ENCODE measurements around the gene MRPL42.
"Not testable (repeated sequence)": the region's sequence is repeated elsewhere in the genome, so short reads cannot be mapped to it uniquely, and the experiment has no call there.

The MRPL42 gene

DNA sequence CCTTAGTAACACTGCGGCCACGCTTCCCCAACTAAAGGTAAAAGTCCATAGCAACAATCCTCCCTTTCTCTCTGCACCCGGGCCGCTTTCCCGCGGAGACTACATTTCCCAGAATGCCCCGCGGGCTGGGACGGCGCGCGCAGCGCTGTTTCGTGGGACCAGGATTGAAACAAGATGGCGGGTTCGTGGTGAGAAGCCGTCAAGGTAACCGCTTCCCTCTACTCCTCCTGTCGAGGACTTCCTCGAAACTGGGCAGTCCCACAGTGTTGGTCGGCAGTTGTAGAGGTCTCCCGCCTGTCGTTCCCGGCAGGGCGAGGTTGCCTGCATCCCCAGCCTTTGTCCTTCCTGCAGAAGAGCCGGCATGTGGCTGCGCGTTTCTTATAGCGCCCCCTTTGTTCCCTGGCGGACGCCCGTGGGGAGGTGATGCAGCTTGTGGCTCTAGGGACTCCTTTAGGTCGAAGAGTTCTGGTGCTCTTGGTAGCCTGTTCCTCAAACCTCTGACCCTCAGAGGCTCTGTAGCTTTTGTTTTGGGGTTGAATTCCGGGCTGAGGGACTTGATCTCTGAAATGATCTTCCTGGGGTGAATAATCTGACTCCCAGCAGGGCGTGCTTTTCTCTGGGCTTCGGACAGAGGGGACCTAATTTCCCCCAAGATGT is at the start of gene MRPL42:
TSS of gene MRPL42 (plus strand) at position 164 of the 657 bp plus-strand sequence. CDS start 1,772 bp downstream, outside the sequence.
- FAIRE-seq (peak; percentile 95), DNase-seq (ENCODE audit: insufficient read length, low spot score) (peak; percentile 58)

DNA sequence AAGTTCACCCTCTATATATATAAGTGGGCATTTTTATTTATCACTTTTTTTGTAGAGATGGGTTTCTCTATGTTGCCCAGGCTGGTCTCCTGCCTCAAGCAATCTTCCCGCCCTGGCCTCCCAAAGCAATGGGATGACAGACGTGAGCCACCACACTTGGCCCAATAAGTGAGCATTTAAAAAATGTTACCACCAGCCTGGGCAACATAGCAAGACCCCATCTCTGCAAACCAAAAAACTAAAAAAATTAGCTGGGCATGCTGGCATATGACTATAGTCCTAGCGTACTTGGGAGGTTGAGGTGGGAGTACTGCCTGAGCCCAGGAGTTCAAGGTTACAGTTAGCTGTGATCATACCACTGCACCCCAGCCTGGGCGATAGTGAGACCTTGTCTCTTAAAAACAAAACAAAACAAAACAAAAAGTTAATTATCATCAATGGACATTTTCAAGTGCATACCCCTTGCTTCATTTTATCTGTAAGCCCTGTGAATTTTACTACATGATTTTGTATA is 49.3 kb upstream of the MRPL42 start:
- DNase-seq (ENCODE audit: insufficient read length, low spot score) = no peak
- FAIRE-seq = no peak

DNA sequence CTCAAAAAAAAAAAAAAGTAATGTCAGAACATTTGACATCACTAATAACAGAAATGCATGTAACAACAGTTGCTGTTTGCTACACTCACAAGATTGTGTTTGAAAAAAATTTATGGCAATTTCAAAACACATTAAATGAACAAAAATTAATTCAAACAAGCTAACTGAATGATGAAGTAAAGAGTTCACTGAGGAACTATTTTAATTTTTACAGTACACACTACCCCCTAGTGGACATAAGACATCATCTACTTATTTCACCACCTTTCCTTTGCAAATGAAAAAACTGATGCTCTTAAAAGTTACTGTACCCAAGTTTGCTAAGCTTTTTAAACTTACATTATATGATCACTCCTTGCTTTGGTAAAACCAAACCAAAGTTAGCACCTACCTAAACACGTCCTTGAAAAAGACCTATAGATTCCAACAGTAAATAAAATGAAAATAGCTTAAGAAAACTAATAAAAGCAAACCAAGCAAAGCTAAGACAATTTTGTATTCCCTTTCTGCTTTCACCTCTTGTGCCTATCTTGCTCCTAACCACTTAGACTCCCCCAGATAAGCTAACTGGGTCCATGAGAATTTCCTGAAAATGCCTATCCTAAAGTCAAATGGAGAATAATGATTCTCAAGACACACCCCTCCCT is 47.8 kb upstream of the MRPL42 start:
- DNase-seq (ENCODE audit: insufficient read length, low spot score) = no peak
- peak; percentile 61 for FAIRE-seq

DNA sequence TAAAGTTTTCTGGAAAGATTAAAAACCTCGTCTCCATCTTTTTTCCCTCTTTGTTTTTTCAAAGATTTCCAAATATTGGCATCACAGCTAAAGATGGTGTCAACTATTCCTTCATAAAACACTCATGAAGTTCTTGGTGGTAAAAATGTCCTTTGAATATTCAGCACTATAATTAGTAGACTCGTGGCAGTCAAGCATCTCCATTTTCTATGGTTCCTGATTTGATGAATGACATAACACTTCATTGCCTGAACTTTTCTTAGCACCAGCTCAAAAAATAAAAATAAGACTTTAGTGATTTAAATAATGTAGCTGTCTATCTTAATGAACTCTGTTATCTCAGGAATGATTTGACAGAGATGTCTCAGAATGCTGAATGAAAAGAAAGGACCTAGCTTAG is 45.3 kb upstream of the MRPL42 start:
- no peak for DNase-seq (ENCODE audit: insufficient read length, low spot score)
- no peak for FAIRE-seq

DNA sequence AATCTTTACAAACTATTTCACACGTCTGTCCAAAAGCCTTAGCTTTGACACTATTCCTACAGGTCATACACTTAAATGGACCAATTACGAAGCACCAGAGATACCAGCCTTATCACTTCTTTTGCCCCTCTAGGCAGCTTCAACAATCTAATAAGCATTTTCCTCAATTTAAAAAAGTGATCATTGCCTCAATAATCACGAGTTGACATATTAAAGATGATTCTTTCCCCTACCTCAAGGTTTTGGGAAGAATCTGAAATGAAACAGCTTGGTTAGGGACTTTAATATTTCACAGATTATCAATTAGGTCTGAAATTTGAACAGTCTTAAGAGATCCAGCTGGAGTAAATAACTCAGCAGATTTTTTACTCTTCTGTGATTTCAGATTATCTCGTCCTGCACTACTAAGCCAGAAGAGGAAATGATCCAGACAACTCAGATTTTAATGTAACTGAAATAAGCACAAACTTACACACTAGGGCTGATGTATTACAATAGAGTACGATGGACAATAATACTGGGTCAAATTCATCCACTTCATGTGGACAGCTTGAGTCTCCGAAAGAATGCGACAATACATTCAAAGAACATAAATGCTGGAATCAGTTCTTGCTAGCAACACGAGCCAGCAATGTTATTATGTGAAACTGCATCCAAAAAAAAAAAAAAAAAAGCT is 41.4 kb upstream of the MRPL42 start:
- DNase-seq (ENCODE audit: insufficient read length, low spot score) (no peak), FAIRE-seq (no peak)

DNA sequence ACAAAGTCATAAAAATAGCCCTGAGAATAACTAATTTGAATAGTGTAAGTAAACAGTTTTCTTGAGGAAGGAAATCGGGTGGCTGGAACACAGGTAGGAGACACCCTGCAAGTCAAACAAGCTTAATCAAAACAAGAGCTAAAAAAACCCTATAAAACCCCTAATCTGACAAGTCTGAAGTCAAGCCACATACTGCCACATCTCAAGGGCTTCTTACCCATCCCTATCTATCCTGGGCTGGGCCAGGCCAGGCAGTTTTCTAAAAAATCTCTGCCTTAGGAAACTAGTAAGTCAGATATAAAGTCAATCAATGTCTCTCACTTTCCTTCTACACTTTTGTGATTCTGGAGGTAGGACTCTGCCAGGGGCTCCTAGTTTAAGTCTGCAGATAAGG is 40.9 kb upstream of the MRPL42 start:
- peak; percentile 87 for FAIRE-seq
- no peak for DNase-seq (ENCODE audit: insufficient read length, low spot score)

DNA sequence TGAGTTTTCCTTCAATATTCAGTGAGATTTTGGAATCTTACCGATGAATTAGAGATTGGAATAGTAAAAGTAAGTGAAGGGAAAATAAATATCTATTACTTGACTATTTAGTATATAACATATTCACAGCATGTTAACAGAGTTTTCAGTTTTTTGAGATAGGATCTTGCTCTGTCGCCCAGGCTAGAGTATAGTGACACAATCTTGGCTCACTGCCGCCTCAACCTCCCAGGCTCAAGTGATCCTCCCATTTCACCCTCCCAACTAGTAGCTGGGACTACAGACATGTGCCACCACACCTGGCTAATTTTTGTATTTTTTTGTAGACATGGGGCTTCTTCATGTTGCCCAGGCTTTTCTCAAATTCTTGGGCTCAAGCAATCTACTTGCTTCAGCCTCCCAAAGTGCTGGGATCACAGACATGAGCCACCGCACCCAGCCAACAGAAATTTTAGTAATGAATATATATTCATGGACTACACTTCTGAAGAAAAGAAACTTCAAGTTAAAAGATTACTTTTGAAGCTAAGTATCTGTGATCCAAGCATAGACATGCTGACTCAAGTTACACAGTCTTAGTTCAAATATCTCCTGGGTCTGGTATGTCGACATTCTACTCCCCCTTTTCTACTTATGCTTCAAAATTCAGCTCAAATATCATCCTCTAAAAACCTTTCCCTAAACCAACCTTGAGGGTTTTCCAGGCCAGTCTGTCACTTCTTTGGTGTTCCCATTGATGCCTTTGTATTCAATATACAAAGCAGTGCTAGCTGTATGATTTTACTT is 39.3 kb upstream of the MRPL42 start:
- DNase-seq (ENCODE audit: insufficient read length, low spot score) (no peak), FAIRE-seq (no peak)

DNA sequence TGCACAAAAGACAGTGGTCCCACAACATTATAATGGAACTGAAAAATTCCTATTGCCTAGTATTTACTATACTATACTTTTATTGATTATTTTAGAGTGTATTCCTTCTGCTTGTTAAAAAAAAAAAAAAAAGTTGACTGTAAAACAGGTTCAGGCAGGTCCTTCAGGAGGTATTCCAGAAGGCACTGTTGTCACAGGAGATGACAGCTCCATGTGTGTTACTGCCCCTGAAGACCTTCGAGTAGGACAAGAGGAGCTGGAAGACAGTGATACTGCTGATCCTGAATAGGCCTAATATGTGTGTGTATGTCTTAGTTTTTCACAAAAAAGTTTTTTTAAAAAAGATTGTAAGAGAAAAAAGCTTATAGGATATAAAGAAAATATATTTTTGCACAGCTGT is 37.9 kb upstream of the MRPL42 start:
- FAIRE-seq (no peak), DNase-seq (ENCODE audit: insufficient read length, low spot score) (no peak)

DNA sequence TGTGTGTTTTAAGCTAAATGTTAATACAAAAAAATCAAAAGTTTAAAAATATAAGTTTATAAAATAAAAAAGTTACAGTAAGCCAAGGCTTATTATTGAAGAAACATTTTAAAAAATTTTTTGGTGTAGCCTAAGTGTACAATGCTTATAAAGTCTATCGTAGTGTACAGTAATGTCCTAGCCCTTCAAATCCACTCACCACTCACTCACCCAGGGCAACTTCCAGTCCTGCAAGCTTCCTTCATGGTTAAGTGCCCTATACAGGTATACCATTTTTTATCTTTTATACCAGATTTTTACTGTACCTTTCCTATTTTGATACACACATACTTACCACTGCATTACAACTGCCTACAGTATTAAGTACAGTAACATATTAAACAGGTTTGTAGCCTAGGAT is 37.5 kb upstream of the MRPL42 start:
- no peak for FAIRE-seq
- DNase-seq (ENCODE audit: insufficient read length, low spot score) = no peak

DNA sequence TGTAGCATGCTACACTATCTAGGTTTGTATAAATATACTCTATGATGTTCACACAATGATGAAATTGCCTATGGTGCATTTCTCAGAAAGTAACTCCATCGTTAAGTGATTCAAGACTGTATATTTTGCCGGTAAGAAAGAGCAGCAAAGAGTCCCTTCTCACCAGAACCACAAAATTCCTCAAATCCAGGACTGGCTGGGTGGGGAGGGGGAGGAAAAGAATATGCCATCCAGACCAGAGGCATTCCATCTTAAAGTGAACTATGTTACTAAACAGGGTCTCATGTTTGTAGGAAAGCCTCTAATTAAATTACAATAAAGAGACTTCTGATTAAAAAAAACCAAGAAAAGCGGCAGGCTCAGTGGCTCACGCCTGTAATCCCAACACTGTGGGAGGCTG is 37.0 kb upstream of the MRPL42 start:
- no peak for DNase-seq (ENCODE audit: insufficient read length, low spot score)
- FAIRE-seq = no peak

DNA sequence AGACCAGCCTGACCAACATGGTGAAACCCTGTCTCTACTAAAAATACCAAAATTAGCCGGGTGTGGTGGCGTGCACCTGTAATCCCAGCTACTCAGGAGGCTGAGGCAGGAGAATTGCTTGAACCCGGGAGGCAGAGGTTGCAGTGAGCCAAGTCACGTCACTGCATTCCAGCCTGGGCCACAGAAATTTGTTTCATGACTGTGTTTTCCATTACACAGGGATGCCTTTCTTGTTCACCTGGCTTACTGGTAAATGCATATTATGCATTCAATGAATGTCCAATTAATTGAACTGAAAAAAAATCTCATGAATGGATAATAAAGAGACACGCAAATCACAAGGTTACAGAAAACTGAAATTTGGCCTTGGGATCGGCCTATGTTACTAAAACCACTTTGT is 35.3 kb upstream of the MRPL42 start:
- not testable (repeated sequence) for FAIRE-seq; DNase-seq (ENCODE audit: insufficient read length, low spot score)

DNA sequence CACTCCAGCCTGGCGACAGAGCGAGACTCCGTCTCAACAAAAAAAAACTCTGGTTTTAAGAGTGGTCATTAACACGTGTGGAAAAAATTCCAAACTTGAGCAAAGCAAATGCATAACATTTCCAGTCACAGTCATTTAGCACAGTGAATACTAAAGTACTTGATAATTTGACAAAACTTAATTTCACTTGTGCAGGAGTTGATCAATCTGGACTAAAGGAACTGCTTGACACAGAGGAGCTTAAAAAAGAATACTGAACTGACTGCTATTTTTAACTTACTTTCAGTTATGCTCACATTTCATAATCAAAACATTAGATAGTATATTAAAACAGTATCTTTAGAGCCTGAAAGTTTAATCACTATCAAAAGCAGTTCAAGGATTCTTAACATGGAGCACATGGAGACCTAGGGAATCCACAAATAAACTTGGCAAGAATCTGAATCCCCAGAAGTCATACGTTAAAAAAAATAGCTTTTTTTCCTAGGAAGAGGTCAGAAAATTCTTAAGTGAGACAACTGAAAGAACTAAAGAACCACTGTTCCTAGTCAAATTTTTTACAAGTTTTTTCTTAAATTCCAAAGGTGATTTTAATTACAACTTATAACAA is 33.0 kb upstream of the MRPL42 start:
- peak; percentile 74 for FAIRE-seq
- no peak for DNase-seq (ENCODE audit: insufficient read length, low spot score)

DNA sequence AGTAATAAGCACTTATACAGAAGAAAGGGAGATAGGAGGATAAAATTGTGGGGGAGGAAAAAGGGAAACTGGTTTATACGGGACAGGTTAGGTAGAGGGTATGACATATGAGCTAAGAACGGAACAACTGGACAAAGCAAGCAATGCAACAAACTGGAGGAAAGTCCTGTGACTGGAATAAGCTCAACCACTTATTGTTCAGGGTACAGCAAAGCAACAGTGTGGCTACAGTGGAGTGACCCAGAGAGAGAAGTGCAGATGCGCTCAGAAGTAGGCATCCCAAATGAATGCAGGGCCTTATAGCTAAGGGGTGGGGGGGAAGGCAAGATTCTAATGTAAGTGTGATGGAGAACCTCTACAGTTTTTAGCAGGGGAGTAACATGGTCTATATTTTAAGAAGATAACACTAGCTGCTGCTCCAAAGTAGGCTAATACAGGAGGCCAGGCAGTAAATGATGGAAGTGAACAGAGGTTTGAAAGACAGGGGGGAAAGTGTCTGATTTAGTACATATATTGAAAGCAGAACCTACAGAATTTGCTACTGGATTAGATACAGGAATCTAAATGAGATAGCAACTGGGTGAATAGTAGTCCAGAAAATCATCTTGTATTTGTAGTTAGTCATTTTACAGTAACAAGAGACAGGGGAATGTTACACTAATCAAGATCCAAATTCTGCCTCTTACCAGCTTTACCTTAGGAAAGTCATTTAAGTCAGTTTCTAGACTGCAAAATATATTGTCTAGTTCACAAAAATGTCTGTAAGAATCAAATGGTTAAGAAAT is 28.9 kb upstream of the MRPL42 start:
- FAIRE-seq = no peak
- DNase-seq (ENCODE audit: insufficient read length, low spot score) = no peak

DNA sequence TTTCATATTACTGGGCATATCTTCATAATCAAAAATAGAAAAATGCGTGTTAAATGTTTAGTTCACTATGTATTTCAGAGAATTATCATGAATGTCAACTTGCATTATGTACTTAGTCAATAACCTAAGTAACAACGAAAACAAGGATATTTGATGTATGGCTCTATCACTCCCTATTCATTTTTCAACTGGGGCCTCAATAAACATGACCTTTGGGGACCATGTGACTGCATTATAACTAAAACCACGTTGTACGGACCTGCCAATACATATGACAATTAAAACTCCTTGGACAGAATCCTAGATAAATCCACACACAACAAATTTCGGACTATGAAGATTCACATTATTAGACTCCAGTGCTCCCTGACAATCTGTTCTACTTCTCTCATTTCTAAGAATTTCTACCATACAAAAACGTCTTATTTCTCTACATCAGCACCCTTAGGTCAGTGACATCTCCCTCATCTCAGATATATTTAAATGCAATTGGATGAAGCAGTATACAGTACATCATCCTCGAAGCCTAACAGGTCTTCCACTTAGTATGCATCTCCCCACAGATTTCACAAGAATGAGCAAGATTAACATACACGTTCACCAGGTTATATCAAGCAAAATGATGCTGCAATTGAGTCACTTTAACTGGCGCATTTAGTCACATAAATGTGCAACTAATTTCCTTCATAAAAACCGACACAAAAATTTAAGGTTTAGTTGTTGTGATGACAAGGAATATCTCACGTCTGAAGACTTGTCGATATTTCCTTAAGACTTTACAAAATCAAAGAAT is 27.1 kb upstream of the MRPL42 start:
- FAIRE-seq (peak; percentile 63), DNase-seq (ENCODE audit: insufficient read length, low spot score) (no peak)

DNA sequence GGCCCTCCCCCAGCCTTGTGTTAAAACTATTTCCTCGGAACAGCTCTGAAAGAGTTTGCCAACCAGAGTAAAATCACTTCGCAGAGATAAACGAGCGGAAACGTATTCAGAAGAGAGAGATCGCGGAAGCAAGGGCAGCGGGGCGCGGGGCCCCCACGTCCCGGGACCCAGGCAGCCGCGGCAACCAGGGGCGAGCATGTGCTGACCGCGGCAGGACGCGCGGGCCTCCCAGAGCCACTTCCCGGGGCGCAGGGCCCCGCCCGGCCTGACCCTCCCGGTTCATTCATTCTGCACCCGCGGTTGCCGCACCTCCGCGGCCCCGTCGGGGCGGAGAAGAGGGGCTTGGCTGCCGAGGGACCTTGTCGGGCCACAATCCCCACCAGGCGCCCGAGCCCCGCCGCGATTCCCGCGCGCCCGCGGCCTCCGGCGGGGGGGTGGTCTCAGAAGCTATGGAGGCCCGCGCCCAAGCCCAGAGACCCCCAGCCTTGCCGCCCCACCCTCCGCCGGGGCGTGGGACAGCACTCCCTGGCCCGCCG is 26.2 kb upstream of the MRPL42 start:
- DNase-seq (ENCODE audit: insufficient read length, low spot score) (no peak), FAIRE-seq (peak; percentile 52)

DNA sequence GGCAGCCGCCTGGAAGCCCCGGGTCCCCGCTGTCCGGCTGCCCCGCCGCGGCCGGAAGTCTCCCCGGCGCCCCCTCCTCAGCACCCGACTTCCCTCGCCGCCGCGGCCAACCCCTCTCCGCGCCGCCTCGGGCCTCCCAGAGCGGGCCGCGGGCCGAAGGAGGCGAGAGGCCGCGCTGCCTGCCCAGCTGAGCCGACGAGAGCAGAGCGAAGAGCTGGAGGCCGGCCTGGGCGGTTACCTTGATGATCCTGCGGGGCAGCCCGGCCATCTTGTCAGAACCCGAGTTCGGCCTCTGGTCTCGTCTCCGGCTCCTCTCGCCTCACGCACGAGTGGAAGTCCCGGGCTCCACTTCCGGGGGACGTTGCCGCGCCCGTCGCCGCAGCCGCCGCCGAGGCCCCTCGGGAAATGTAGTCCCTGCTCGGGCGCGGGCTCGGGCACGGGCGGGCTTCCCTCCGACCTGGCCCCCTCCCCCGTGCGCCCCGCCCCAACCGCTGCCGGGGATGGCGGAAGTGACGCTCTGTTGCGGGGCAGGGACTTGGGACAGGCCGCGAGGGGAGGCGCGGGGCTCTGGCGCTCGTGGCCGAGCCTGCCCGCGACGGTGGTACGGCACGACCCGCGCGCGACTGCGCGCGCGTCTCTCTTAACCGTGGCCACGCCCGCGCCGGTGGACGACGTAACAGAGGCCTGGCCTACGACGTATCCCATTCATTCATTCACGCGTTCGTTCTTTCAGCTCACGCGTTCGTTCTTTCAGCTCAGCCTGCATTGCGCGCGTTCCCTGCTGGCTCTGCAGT is 25.5 kb upstream of the MRPL42 start, which contains the start of gene UBE2N:
TSS of gene UBE2N (minus strand) at position 331 of the 794 bp plus-strand sequence. CDS start at position 268, 63 bp downstream.
- FAIRE-seq = peak; percentile 80
- DNase-seq (ENCODE audit: insufficient read length, low spot score) = peak; percentile 73

DNA sequence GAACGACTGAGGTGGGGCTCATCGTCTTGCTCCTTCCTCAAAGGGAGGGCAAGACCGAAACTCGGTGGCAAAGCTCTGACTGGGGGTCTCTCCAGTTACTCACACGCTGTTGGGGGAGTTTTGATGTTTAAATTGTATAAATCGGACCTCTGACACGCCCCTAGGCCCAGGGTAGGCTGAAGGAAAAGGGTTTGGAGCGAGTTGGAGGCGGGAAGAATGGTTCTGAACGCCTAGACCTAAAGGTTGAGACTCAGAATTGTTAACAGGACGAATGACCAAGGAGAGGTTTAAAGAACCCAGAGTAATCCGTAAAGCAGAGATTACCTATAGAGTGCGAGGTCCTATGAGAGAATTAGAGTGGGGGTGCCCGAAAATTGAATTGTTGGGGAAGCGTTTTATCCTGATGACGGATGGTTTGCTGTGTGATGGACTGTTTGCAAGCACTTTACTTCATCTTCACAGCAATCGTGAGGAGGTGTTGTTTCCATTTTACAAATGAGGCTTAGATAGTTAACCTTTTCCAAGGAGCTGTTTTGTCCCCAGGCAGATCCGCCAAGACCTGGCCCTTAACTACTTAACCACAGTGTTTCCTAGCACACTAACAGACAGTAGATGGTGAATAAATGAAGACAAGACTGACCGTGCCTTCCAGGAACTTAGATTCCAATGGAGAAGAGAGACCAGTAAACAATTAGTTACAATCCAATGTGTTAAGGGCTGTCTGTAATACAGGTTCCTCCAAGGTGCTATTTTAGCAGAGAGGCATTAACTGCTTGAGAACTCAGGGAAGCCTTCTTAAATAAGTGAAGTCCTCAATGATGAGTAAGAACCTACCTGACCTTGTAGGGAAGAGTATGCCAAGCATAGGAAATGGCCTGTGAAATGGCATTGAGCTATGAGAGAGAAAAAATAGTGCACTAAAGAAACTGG is 24.6 kb upstream of the MRPL42 start:
- DNase-seq (ENCODE audit: insufficient read length, low spot score) = no peak

More for the DNA sequence above, 24.6 kb upstream of the MRPL42 start:
- FAIRE-seq = peak; percentile 79
